ENCODE results near the gene UTP25. TPM values are rescaled to one million over a fixed set of nuclear protein-coding genes. Genes with fewer than 3 reads are reported as not detected.

The UTP25 gene
- total RNA-seq, 4 donors from 2014 or later = 3.9 to 4.6 (median 4.2) TPM

- in situ Hi-C loops (cut with MboI; ENCODE audit: low sequenced_read_pairs in 4 of 4) (loop anchor here (25.0 kb wide), 1 partner anchor 462 kb away; no protein-coding TSS in a partner anchor), intact Hi-C loops (cut with DNase I; ENCODE audit: low total_unique reads) (no loop called here)
- H3K9me3 ChIP-seq = no peaks in the 10 kb centered on the region
- no peak overlapping the region for H3K27ac ChIP-seq
- no peak for ATAC-seq
- H3K36me3 ChIP-seq = peaks cover 0 to 64% of the 10 kb centered on the region in 2 donors
- DNase-seq = peak; percentile 13 to 19
- H3K4me3 ChIP-seq = no peak overlapping the region
- H3K4me1 ChIP-seq = no peaks in the 10 kb centered on the region
- TF ChIP-seq POLR2A (IDR thresholded peaks at IDR 0.05) = no peak
- peak in 2 of 5 experiments; percentile 19 to 34 for TF ChIP-seq CTCF (IDR thresholded peaks at IDR 0.05 in 4 of 5, conservative IDR thresholded peaks at IDR 0.05 in 1 of 5)
- no peaks in the 10 kb centered on the region for H3K27me3 ChIP-seq
Measured at GRCh38 chr1:209850342-209850979, 22.7 kb downstream of the UTP25 start.

GRCh38 chr1:209853676-209854075 lies 25.9 kb downstream of the UTP25 start:
- no peak for ATAC-seq
- no peak for TF ChIP-seq POLR2A (IDR thresholded peaks at IDR 0.05)
- no peak for TF ChIP-seq CTCF (IDR thresholded peaks at IDR 0.05 in 4 of 5, conservative IDR thresholded peaks at IDR 0.05 in 1 of 5)
- DNase-seq = no peak
- Histone ChIP-seq H3K27me3 (no peaks in the 10 kb centered on the region), H3K4me3 (no peak overlapping the region), H3K36me3 (peaks cover 0 to 53% of the 10 kb centered on the region in 2 donors), H3K4me1 (no peaks in the 10 kb centered on the region), H3K27ac (no peak overlapping the region), H3K9me3 (no peaks in the 10 kb centered on the region)
- in situ Hi-C loops (cut with MboI; ENCODE audit: low sequenced_read_pairs in 4 of 4) = loop anchor here (25.0 kb wide), 1 partner anchor 459 kb away; no protein-coding TSS in a partner anchor
- intact Hi-C loops (cut with DNase I; ENCODE audit: low total_unique reads) = no loop called here

- TF ChIP-seq POLR2A (IDR thresholded peaks at IDR 0.05) = no peak
- TF ChIP-seq CTCF (IDR thresholded peaks at IDR 0.05 in 4 of 5, conservative IDR thresholded peaks at IDR 0.05 in 1 of 5) = no peak
- DNase-seq = no peak
- H3K27ac ChIP-seq = no peak overlapping the region
- no peaks in the 10 kb centered on the region for H3K27me3 ChIP-seq
- H3K4me3 ChIP-seq = no peak overlapping the region
- in situ Hi-C loops (cut with MboI; ENCODE audit: low sequenced_read_pairs in 4 of 4) (loop anchor here (25.0 kb wide), 1 partner anchor 458 kb away; no protein-coding TSS in a partner anchor), intact Hi-C loops (cut with DNase I; ENCODE audit: low total_unique reads) (no loop called here)
- ATAC-seq = no peak
- H3K9me3 ChIP-seq = no peaks in the 10 kb centered on the region
- H3K36me3 ChIP-seq = peaks cover 0 to 48% of the 10 kb centered on the region in 2 donors
- no peaks in the 10 kb centered on the region for H3K4me1 ChIP-seq
Measured at GRCh38 chr1:209854196-209854595, 26.4 kb downstream of the UTP25 start.

- TF ChIP-seq CTCF (IDR thresholded peaks at IDR 0.05 in 4 of 5, conservative IDR thresholded peaks at IDR 0.05 in 1 of 5) (no peak), POLR2A (IDR thresholded peaks at IDR 0.05) (no peak)
- in situ Hi-C loops (cut with MboI; ENCODE audit: low sequenced_read_pairs in 4 of 4) = loop anchor here (25.0 kb wide), 1 partner anchor 457 kb away; no protein-coding TSS in a partner anchor
- ATAC-seq = no peak
- no peaks in the 10 kb centered on the region for H3K9me3 ChIP-seq
- intact Hi-C loops (cut with DNase I; ENCODE audit: low total_unique reads) = no loop called here
- DNase-seq = no peak
- H3K4me3 ChIP-seq = no peak overlapping the region
- H3K4me1 ChIP-seq = no peaks in the 10 kb centered on the region
- no peaks in the 10 kb centered on the region for H3K27me3 ChIP-seq
- H3K36me3 ChIP-seq = peaks cover 0 to 41% of the 10 kb centered on the region in 2 donors
- no peak overlapping the region for H3K27ac ChIP-seq
Measured at GRCh38 chr1:209855006-209855405, 27.2 kb downstream of the UTP25 start.
